Measurements from ENCODE around the gene MEP1B.
"Not testable (repeated sequence)": the region's sequence is repeated elsewhere in the genome, so short reads cannot be mapped to it uniquely, and the experiment has no call there.

The MEP1B gene

GRCh38 chr18:32189790-32190189 lies at the start of gene MEP1B:
Gene MEP1B (plus strand): TSS chr18:32190039. CDS start chr18:32190071, 32 bp downstream.
- DNase-seq = no peak

- no peak for DNase-seq
These were observed 41.5 kb upstream of the MEP1B start for GRCh38 chr18:32148185-32148870.

GRCh38 chr18:32152705-32153448 lies 37.0 kb upstream of the MEP1B start:
- DNase-seq = no peak

- no peak for DNase-seq
These were observed 33.0 kb upstream of the MEP1B start for GRCh38 chr18:32156855-32157254.

GRCh38 chr18:32157580-32157979 lies 32.3 kb upstream of the MEP1B start:
- no peak for DNase-seq

- DNase-seq = peak; percentile 52
These were observed 31.7 kb upstream of the MEP1B start for GRCh38 chr18:32158108-32158624.

GRCh38 chr18:32158631-32159030 lies 31.2 kb upstream of the MEP1B start:
- DNase-seq = not testable (repeated sequence)

GRCh38 chr18:32160547-32160946 lies 29.3 kb upstream of the MEP1B start:
- no peak for DNase-seq

- DNase-seq = no peak
These were observed 21.7 kb upstream of the MEP1B start for GRCh38 chr18:32167980-32168730.

GRCh38 chr18:32173654-32174053 lies 16.2 kb upstream of the MEP1B start:
- no peak for DNase-seq

GRCh38 chr18:32174719-32175118 lies 15.1 kb upstream of the MEP1B start:
- no peak for DNase-seq

GRCh38 chr18:32175265-32175664 lies 14.6 kb upstream of the MEP1B start:
- no peak for DNase-seq

- not testable (repeated sequence) for DNase-seq
These were observed 13.1 kb upstream of the MEP1B start for GRCh38 chr18:32176745-32177144.

GRCh38 chr18:32177530-32177929 lies 12.3 kb upstream of the MEP1B start:
- DNase-seq = no peak

GRCh38 chr18:32183503-32183902 lies 6.3 kb upstream of the MEP1B start:
- DNase-seq = no peak

GRCh38 chr18:32190209-32190608 lies 370 bp downstream of the MEP1B start:
- DNase-seq = no peak

GRCh38 chr18:32195881-32196815 lies 6.3 kb downstream of the MEP1B start:
- DNase-seq = no peak

- no peak for DNase-seq
These were observed 10.9 kb downstream of the MEP1B start for GRCh38 chr18:32200766-32201165.

GRCh38 chr18:32201948-32202672 lies 12.3 kb downstream of the MEP1B start:
- no peak for DNase-seq

- DNase-seq = no peak
These were observed 18.2 kb downstream of the MEP1B start for GRCh38 chr18:32208023-32208422.

- DNase-seq = no peak
These were observed 18.7 kb downstream of the MEP1B start for GRCh38 chr18:32208577-32208976.

Data from activated CD4-positive, alpha-beta T cell treated with anti-CD3 and anti-CD28 coated beads for 1 hour (primary cell).